K562 (cell line): Measurements from ENCODE around the gene ECHDC1. TPM values are rescaled to one million over a fixed set of nuclear protein-coding genes. Genes with fewer than 3 reads are reported as not detected.

Experiments
- ATAC-seq: fragments of 200-7000 bp; cut with Tn5 transposase; 3 replicates; pipeline ENCODE4 v1.9.1; 2020; ENCODE audit warnings: moderate library complexity
- BruUV-seq: library from RNA; stranded (reverse); fragments of 400-500 nt; replicated peaks from 2 replicates; lab custom pipeline; 2021; lab: Mats Ljungman, UMichigan
- CTCF ChIA-PET: fragments of 300-600 bp; formaldehyde crosslinking; extraction: SDS; loops from one replicate; lab custom pipeline; 2021; ENCODE audit warnings: low intra/inter-chr PET ratio; lab: Yijun Ruan, JAX
- POLR2A ChIA-PET: fragments of 300-600, 350-650 bp; sonication (Branson Sonifier 250); formaldehyde crosslinking; extraction: SDS; loops from one replicate; lab custom pipeline; 2021; ENCODE audit warnings: antibody characterized with exemption, inconsistent platforms; lab: Yijun Ruan, JAX
- DNase-seq, 4 experiments: peaks; one replicate each; pipeline versions ENCODE4 v3.0.0 to v3.0.0-alpha.2; 2011 to 2018; ENCODE audit warnings: low spot score in 3 of 4, mixed read lengths in 3 of 4; ENCODE audit errors: extremely low read depth in 1 of 4
- FAIRE-seq: peaks from 2 replicates; lab custom pipeline; 2011; peaks lifted over from hg19 to GRCh38; lab: Jason Lieb, UNC
- H2AFZ ChIP-seq: 2 replicates; pipeline ENCODE4 v1.6.0; 2011; ENCODE audit warnings: low read depth, low read length, control low read depth, inconsistent platforms
- H3K27ac ChIP-seq: fragments of 200-600 bp; 3 replicates; pipeline ENCODE4 v1.8.0; 2011; ENCODE audit warnings: low read depth, mild to moderate bottlenecking, control low read depth, inconsistent platforms, low read length, moderate library complexity, mixed read lengths; ENCODE audit errors: extremely low read depth
- H3K27me3 ChIP-seq, 2 experiments: fragments of 300-600 bp in 1 of 2; 2 replicates in 1 of 2; 3 replicates in 1 of 2; pipeline versions ENCODE4 v1.6.0 to v1.8.0; 2011; ENCODE audit warnings: inconsistent platforms in 2 of 2, low read length in 2 of 2, mild to moderate bottlenecking in 1 of 2, mixed read lengths in 1 of 2, moderate library complexity in 1 of 2; ENCODE audit not compliant: control insufficient read depth in 2 of 2, insufficient read depth in 2 of 2
- H3K36me3 ChIP-seq: fragments of 300-600 bp; 3 replicates; pipeline ENCODE4 v1.8.0; 2011; ENCODE audit warnings: mild to moderate bottlenecking, low read length, inconsistent platforms; ENCODE audit not compliant: control insufficient read depth, insufficient read depth
- H3K4me1 ChIP-seq, 2 experiments: fragments of 200-600 bp in 1 of 2; replicated peaks in 1 of 2; 2 replicates in 1 of 2; 3 replicates in 1 of 2; pipeline versions ENCODE4 v1.5.1 to v1.8.0; 2011; ENCODE audit warnings: inconsistent platforms in 2 of 2, low read length in 2 of 2, mild to moderate bottlenecking in 1 of 2, mixed read lengths in 1 of 2, moderate library complexity in 1 of 2; ENCODE audit not compliant: control insufficient read depth in 2 of 2, insufficient read depth in 2 of 2
- H3K4me2 ChIP-seq: 2 replicates; pipeline ENCODE4 v1.6.1; 2011; ENCODE audit warnings: low read length, control low read depth, inconsistent platforms, mixed read lengths; ENCODE audit not compliant: insufficient read depth
- H3K4me3 ChIP-seq: fragments of 200-600 bp; sonication (generic), shearing (Covaris generic); 2 replicates; pipeline ENCODE4 v1.5.1; 2016; ENCODE audit warnings: control low read depth, inconsistent platforms
- H3K79me2 ChIP-seq: fragments of 200-600 bp; 3 replicates; pipeline ENCODE4 v1.8.0; 2011; ENCODE audit warnings: low read length, inconsistent platforms; ENCODE audit not compliant: control insufficient read depth, insufficient read depth
- H3K9ac ChIP-seq, 2 experiments: 2 replicates each; pipeline versions ENCODE4 v1.6.0 to v1.6.1; 2011; ENCODE audit warnings: low read depth in 2 of 2, low read length in 2 of 2, control low read depth in 1 of 2, inconsistent platforms in 1 of 2, mild to moderate bottlenecking in 1 of 2, mixed read lengths in 1 of 2; ENCODE audit not compliant: insufficient read depth in 1 of 2
- H3K9me1 ChIP-seq: one replicate; pipeline ENCODE4 v1.6.0; 2011; ENCODE audit warnings: inconsistent platforms, mild to moderate bottlenecking, low read length, moderate library complexity; ENCODE audit not compliant: control insufficient read depth, insufficient read depth
- H3K9me3 ChIP-seq: replicated peaks from 2 replicates; pipeline ENCODE4 v1.5.1; 2011; ENCODE audit warnings: low read depth, low read length, inconsistent platforms; ENCODE audit not compliant: control insufficient read depth, insufficient read depth
- H4K20me1 ChIP-seq: replicated peaks from 2 replicates; pipeline ENCODE4 v1.6.1; 2011; ENCODE audit warnings: low read length, inconsistent platforms, mixed read lengths; ENCODE audit not compliant: control insufficient read depth, insufficient read depth
- FOXA3 ChIP-seq, 2 experiments: fragments of 450-650 bp in 1 of 2; sonication (generic) in 1 of 2; formaldehyde crosslinking; IDR thresholded peaks in 1 of 2; conservative IDR thresholded peaks in 1 of 2; 2 replicates each; pipeline versions ENCODE4 v1.4.0 to v1.8.0; 2020 to 2022; ENCODE audit warnings: mild to moderate bottlenecking in 2 of 2, missing genetic modification reagents in 1 of 2
- MYC ChIP-seq, 2 experiments: fragments of 250-450 bp in 1 of 2; sonication (Bioruptor Pico) in 1 of 2; IDR thresholded peaks; 2 replicates each; pipeline versions ENCODE4 v1.5.1 to v1.6.1; 2012 to 2021; ENCODE audit warnings: low read depth in 2 of 2, borderline replicate concordance in 1 of 2, improper control_type of control experiment in 1 of 2, low read length in 1 of 2, mild to moderate bottlenecking in 1 of 2, moderate library complexity in 1 of 2
- POU5F1 ChIP-seq: fragments of 150-350 bp; IDR thresholded peaks from 2 replicates; pipeline ENCODE4 v1.6.1; 2014; ENCODE audit warnings: borderline replicate concordance, low read length, low read depth, mild to moderate bottlenecking; ENCODE audit not compliant: partially characterized antibody
- ZC3H4 ChIP-seq: sonication (generic); formaldehyde crosslinking; IDR thresholded peaks from 2 replicates; pipeline ENCODE4 v1.9.0; 2021; ENCODE audit warnings: missing genetic modification reagents, borderline replicate concordance
- ZNF197 ChIP-seq: fragments of 200-800 bp; sonication (Bioruptor generic); IDR thresholded peaks from 2 replicates; pipeline ENCODE4 v1.6.1; 2016; ENCODE audit warnings: low read depth, missing genetic modification characterization, missing compliant biosample characterization
- ZNF316 ChIP-seq: fragments of 450-650 bp; IDR thresholded peaks from 2 replicates; pipeline ENCODE4 v1.6.1; 2016
- ZNF324 ChIP-seq: fragments of 250-450 bp; sonication (Bioruptor Pico); IDR thresholded peaks from 2 replicates; pipeline ENCODE4 v1.4.0; 2020; ENCODE audit warnings: mild to moderate bottlenecking
- WGBS: fragments of 100-300 bp; shearing (Covaris generic); methylation state at CpG from one replicate; pipeline ENCODE4 v1.1.6; 2016; ENCODE audit warnings: low coverage, mixed read lengths; ENCODE audit not compliant: insufficient coverage; ENCODE audit errors: missing lambda C conversion rate; 5-methylcytosine and 5-hydroxymethylcytosine counted together
- in situ Hi-C: fragments of 300-500 bp; cut with MboI; formaldehyde crosslinking; loops from 4 replicates; pipeline ENCODE4 v1.15.0; 2018; ENCODE audit warnings: inconsistent platforms, mixed read lengths
- intact Hi-C: fragments of 100-400 bp; cut with micrococcal nuclease; formaldehyde crosslinking; loops from 2 replicates; pipeline ENCODE4 v1.14.2; 2022
- polyA plus RNA-seq, 8 experiments: library from polyadenylated mRNA; depleted of rRNA in 4 of 8; stranded (reverse) in 5 of 8; unstranded in 3 of 8; fragments of >200 nt; fragmentation: Nextera tagmentation in 2 of 8; fragmentation: Illumina TruSeq in 1 of 8; extraction: Ambion mirVana in 2 of 8; extraction: Trizol in 1 of 8; gene quantifications; 2 replicates each; pipeline versions ENCODE4 v1.2.1 to v1.2.3, GENCODE V29; 2011 to 2014; ENCODE audit warnings: inconsistent platforms in 1 of 8, missing spikeins in 1 of 8
- total RNA-seq, 7 experiments: library from RNA; depleted of rRNA in 6 of 7; stranded (reverse); fragments of >200 nt in 6 of 7; fragmentation: Illumina TruSeq in 2 of 7; extraction: Trizol in 2 of 7; gene quantifications; 2 replicates each; pipeline versions ENCODE4 v1.2.1 to v1.2.3, GENCODE V29; 2011 to 2021; ENCODE audit warnings: low replicate concordance in 1 of 7
- TF ChIP-seq, protein P1 (sequence below): fragments of 450-650 bp; IDR thresholded peaks from 2 replicates; pipeline ENCODE4 v1.6.1; 2017; ENCODE audit warnings: mild to moderate bottlenecking, moderate library complexity
- TF ChIP-seq, protein P2 (sequence below): sonication (generic); formaldehyde crosslinking; IDR thresholded peaks from 2 replicates; pipeline ENCODE4 v1.8.1; 2023; ENCODE audit warnings: mild to moderate bottlenecking, missing genetic modification reagents
- TF ChIP-seq, protein P3 (sequence below): fragments of 450-650 bp; formaldehyde crosslinking; IDR thresholded peaks from 2 replicates; pipeline ENCODE4 v1.4.0; 2020; ENCODE audit warnings: mild to moderate bottlenecking, moderate library complexity

ECHDC1 gene
- total and polyA plus RNA-seq, 9 of the 15 experiments (the other 6 are each of a cell fraction or from before 2014, with no cell fraction given) = 58.0 to 105 (median 78.6) TPM

DNA sequence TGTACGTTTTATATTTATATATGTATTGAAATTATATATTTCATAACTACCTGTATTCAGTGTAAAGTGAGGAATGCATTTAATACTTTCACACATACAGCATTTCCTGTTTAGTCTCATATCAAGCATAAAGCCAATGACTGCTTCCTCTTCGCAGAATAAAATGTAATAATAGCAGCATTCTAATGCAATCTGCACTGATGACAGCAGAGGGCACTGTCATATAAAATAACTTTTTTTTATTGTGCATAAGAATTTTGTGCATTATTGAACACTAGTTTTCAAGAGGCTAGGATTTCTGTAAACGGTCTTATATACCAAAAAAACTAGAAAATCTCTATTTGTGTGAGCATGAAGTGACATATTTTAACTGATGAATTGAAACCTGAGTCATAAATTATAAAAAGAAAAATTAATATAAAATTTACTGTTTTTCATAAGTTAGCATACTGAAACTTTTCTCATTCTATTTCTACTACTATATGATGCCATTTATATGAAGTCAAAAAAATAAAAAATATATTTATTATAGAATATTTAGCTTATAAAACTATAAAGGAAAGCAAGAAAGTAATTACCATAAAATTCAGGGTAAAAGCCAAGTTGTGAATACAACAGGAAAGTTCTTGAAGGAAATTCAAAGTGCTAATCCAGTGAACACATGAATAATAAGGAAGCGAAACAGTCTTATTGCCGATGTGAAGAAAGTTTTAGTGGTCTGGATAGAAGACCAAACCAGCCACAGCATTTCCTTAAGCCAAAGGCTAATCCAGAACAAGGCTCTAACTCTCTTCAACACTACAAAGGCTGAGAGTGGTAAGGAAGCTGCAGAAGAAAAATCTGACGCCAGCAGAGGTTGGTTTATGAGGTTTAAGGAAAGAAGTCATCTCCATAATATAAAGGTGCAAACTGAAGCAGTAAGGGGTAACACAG is 40.4 kb downstream of the ECHDC1 start (continued):
- TF ChIP-seq, protein P1, sequence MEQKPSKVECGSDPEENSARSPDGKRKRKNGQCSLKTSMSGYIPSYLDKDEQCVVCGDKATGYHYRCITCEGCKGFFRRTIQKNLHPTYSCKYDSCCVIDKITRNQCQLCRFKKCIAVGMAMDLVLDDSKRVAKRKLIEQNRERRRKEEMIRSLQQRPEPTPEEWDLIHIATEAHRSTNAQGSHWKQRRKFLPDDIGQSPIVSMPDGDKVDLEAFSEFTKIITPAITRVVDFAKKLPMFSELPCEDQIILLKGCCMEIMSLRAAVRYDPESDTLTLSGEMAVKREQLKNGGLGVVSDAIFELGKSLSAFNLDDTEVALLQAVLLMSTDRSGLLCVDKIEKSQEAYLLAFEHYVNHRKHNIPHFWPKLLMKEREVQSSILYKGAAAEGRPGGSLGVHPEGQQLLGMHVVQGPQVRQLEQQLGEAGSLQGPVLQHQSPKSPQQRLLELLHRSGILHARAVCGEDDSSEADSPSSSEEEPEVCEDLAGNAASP = no peak
- no peak for TF ChIP-seq FOXA3 (CRISPR knock-in tag; conservative IDR thresholded peaks at IDR 0.05 in 1 of 2, IDR thresholded peaks at IDR 0.05 in 1 of 2)

DNA sequence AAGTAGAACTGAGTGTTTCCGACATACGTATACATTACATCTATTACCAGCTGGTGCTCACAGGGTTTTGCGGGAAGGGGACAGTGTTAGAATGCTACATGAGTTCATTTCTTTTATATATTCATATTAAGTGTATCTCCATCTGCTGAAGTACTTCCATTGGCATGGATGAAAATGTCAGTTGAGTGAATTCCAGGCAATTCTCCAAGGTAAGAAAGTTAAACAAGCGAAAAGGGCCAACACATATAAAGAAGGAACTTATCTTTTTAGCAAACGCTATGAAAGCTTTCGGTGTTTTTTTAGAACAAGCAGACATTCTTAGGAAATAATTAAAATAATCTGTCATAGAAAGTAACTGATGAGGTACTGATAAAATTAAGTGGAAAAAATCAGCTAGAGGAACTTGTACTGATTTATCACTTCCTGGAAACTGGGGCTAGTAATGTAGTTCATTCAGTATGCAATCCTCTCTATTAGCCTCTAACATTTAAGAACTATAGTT is 42.2 kb downstream of the ECHDC1 start:
- ATAC-seq = no peak
- peaks cover 12% of the 10 kb centered on the region; the same call in 2 of the 3 replicates for H3K36me3 ChIP-seq
- H3K9me3 ChIP-seq = no peaks in the 10 kb centered on the region
- in situ Hi-C loops = loop anchor here (10.0 kb wide), 1 partner anchor 124 kb away; no protein-coding TSS in a partner anchor
- no peaks in the 10 kb centered on the region for H3K9me1 ChIP-seq
- H3K9ac ChIP-seq = no peak overlapping the region
- FAIRE-seq = no peak
- no peaks in the 10 kb centered on the region; the same call in none of the 2 replicates for H4K20me1 ChIP-seq
- POLR2A ChIA-PET = no interaction called here
- 96% methylated on average over 6 of the region's 6 CpGs for WGBS
- H3K79me2 ChIP-seq = peaks cover 13% of the 10 kb centered on the region
- no peak overlapping the region for H3K4me3 ChIP-seq
- BruUV-seq = no TSS peak
- no peak for TF ChIP-seq ZNF324 (CRISPR knock-in tag)
- no peak for TF ChIP-seq ZNF197
- TF ChIP-seq POU5F1 = no peak
- TF ChIP-seq ZC3H4 (CRISPR knock-in tag) = no peak
- TF ChIP-seq, protein P2, sequence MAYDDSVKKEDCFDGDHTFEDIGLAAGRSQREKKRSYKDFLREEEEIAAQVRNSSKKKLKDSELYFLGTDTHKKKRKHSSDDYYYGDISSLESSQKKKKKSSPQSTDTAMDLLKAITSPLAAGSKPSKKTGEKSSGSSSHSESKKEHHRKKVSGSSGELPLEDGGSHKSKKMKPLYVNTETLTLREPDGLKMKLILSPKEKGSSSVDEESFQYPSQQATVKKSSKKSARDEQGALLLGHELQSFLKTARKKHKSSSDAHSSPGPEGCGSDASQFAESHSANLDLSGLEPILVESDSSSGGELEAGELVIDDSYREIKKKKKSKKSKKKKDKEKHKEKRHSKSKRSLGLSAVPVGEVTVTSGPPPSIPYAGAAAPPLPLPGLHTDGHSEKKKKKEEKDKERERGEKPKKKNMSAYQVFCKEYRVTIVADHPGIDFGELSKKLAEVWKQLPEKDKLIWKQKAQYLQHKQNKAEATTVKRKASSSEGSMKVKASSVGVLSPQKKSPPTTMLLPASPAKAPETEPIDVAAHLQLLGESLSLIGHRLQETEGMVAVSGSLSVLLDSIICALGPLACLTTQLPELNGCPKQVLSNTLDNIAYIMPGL (CRISPR knock-in tag) = no peak
- TF ChIP-seq, protein P3, sequence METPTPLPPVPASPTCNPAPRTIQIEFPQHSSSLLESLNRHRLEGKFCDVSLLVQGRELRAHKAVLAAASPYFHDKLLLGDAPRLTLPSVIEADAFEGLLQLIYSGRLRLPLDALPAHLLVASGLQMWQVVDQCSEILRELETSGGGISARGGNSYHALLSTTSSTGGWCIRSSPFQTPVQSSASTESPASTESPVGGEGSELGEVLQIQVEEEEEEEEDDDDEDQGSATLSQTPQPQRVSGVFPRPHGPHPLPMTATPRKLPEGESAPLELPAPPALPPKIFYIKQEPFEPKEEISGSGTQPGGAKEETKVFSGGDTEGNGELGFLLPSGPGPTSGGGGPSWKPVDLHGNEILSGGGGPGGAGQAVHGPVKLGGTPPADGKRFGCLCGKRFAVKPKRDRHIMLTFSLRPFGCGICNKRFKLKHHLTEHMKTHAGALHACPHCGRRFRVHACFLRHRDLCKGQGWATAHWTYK (CRISPR knock-in tag) = no peak
- TF ChIP-seq MYC (IDR thresholded peaks at IDR 0.05; ENCODE audit: low read depth, low read length) = no peak
- no peak for TF ChIP-seq MYC (CRISPR knock-in tag; IDR thresholded peaks at IDR 0.05; ENCODE audit: borderline replicate concordance, low read depth)
- TF ChIP-seq ZNF316 = no peak
- CTCF ChIA-PET = no interaction called here
- no peak overlapping the region for H3K27ac ChIP-seq
- no peak overlapping the region for H3K4me2 ChIP-seq
- DNase-seq = no peak
- H3K27me3 ChIP-seq = no peaks in the 10 kb centered on the region
- H2AFZ ChIP-seq = no peak overlapping the region
- H3K4me1 ChIP-seq = no peaks in the 10 kb centered on the region
- intact Hi-C loops = loop anchor here (5.0 kb wide), 1 partner anchor 236 kb away; no protein-coding TSS in a partner anchor
